GM12878 (cell line): ENCODE data around the gene CHD5.

Source experiments
- CTCF ChIP-seq, 3 experiments: IDR thresholded peaks in 2 of 3; conservative IDR thresholded peaks in 1 of 3; 2 replicates each; pipeline ENCODE4 v1.5.1; 2011; ENCODE audit warnings: low read depth in 3 of 3, low read length in 3 of 3, mild to moderate bottlenecking in 3 of 3, control low read depth in 2 of 3, moderate library complexity in 2 of 3, inconsistent platforms in 1 of 3, mixed read lengths in 1 of 3; ENCODE audit not compliant: control insufficient read depth in 2 of 3, insufficient read depth in 1 of 3; ENCODE audit errors: extremely low read depth in 1 of 3
- HDAC6 ChIP-seq: fragments of 200-600 bp; sonication (generic); IDR thresholded peaks from one replicate; pipeline ENCODE4 v1.8.0; 2017; ENCODE audit warnings: antibody characterized with exemption; ENCODE audit not compliant: unreplicated experiment
- MAX ChIP-seq: IDR thresholded peaks from 2 replicates; pipeline ENCODE4 v1.6.1; 2012; ENCODE audit warnings: low read depth, low read length, improper control_type of control experiment
- NFXL1 ChIP-seq: fragments of 450-650 bp; IDR thresholded peaks from 2 replicates; pipeline ENCODE4 v1.6.1; 2017; ENCODE audit warnings: antibody characterized with exemption, mild to moderate bottlenecking, borderline replicate concordance
- NR2F1 ChIP-seq: fragments of 450-650 bp; conservative IDR thresholded peaks from 2 replicates; pipeline ENCODE4 v1.6.1; 2017; ENCODE audit warnings: mild to moderate bottlenecking
- POLR2AphosphoS5 ChIP-seq: IDR thresholded peaks from 2 replicates; pipeline ENCODE4 v1.6.1; 2011; ENCODE audit warnings: mild to moderate bottlenecking, low read length, inconsistent platforms
- SIN3A ChIP-seq: IDR thresholded peaks from 2 replicates; pipeline ENCODE4 v1.6.1; 2012; ENCODE audit warnings: low read depth, low read length, improper control_type of control experiment
- SIX5 ChIP-seq: IDR thresholded peaks from 2 replicates; pipeline ENCODE4 v1.6.1; 2011; ENCODE audit warnings: mild to moderate bottlenecking, low read depth, low read length, moderate library complexity; ENCODE audit not compliant: severe bottlenecking

DNA sequence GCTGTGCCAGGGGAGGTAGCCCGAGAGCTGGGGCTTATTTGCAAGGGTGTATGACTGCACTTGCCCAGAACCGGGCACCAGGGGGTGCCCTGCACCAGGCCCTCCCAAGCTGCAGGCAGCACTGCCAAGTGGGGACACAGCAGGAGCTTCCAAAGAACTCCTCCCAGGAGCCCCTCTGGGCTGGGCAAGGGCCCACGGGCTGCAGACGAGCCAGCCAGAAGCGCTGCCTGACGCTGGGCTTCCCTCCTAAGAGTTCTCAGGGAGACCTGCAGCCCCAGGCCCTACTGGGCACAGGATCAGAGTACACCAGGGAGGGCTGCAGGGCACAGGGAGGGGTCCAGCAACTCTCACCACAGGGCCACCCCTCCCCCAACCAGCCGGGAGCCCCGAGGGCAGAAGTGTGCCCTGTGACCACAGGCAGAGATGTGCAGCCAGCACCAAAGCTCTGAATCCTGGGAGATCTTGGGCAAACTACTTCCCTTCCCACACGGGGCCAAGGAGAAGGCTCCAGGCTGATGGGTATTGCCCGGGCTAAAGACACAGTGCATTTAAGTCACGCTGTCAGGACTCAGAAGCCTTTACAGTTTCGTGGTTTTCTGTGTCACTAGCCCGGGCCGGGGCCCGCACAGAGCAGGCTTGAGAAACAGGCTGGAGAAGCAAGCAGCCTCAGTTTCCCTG is 71.0 kb downstream of the CHD5 start:
- TF ChIP-seq NR2F1 = no peak
- TF ChIP-seq SIX5 = no peak
- no peak for TF ChIP-seq SIN3A
- peak; percentile 52 to 77 (median 76) for TF ChIP-seq CTCF (IDR thresholded peaks at IDR 0.05 in 2 of 3, conservative IDR thresholded peaks at IDR 0.05 in 1 of 3; ENCODE audit: control insufficient read depth in 2 of 3, extremely low read depth in 1 of 3, insufficient read depth in 1 of 3, low read depth in 3 of 3, low read length in 3 of 3)
- TF ChIP-seq POLR2AphosphoS5 = no peak
- no peak for TF ChIP-seq MAX
- no peak for TF ChIP-seq NFXL1
- TF ChIP-seq HDAC6 = no peak
